ENCODE measurements around the gene DNAJC11.

DNA sequence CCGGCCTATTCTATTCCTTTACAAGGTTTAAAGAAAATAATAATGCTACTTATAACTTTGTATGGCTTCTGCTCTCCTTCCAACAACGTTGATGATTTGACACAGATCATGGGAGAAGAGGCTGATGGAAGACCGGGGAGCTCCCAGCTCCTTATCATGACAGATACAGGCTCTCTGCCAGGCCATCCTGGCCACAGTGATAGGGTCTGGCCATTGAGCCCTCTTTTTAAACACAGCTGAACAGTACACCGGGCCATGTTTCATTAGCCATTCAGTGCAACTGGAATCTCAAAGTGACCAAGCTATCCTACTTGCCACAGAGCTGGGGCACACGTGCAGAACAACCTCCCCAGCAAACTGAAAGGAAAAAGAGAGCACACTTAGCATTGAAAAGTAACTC is 34.9 kb downstream of the DNAJC11 start:
- TF ChIP-seq, protein P1, sequence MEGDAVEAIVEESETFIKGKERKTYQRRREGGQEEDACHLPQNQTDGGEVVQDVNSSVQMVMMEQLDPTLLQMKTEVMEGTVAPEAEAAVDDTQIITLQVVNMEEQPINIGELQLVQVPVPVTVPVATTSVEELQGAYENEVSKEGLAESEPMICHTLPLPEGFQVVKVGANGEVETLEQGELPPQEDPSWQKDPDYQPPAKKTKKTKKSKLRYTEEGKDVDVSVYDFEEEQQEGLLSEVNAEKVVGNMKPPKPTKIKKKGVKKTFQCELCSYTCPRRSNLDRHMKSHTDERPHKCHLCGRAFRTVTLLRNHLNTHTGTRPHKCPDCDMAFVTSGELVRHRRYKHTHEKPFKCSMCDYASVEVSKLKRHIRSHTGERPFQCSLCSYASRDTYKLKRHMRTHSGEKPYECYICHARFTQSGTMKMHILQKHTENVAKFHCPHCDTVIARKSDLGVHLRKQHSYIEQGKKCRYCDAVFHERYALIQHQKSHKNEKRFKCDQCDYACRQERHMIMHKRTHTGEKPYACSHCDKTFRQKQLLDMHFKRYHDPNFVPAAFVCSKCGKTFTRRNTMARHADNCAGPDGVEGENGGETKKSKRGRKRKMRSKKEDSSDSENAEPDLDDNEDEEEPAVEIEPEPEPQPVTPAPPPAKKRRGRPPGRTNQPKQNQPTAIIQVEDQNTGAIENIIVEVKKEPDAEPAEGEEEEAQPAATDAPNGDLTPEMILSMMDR (IDR thresholded peaks at IDR 0.05; ENCODE audit: insufficient read depth, low read length), result no peak
- TF ChIP-seq POLR2AphosphoS5 (IDR thresholded peaks at IDR 0.05; ENCODE audit: low read depth) (no peak), SPI1 (IDR thresholded peaks at IDR 0.05; ENCODE audit: borderline replicate concordance, low read depth) (no peak), GABPA (IDR thresholded peaks at IDR 0.05; ENCODE audit: low read depth) (no peak)
- TF ChIP-seq, protein P2, sequence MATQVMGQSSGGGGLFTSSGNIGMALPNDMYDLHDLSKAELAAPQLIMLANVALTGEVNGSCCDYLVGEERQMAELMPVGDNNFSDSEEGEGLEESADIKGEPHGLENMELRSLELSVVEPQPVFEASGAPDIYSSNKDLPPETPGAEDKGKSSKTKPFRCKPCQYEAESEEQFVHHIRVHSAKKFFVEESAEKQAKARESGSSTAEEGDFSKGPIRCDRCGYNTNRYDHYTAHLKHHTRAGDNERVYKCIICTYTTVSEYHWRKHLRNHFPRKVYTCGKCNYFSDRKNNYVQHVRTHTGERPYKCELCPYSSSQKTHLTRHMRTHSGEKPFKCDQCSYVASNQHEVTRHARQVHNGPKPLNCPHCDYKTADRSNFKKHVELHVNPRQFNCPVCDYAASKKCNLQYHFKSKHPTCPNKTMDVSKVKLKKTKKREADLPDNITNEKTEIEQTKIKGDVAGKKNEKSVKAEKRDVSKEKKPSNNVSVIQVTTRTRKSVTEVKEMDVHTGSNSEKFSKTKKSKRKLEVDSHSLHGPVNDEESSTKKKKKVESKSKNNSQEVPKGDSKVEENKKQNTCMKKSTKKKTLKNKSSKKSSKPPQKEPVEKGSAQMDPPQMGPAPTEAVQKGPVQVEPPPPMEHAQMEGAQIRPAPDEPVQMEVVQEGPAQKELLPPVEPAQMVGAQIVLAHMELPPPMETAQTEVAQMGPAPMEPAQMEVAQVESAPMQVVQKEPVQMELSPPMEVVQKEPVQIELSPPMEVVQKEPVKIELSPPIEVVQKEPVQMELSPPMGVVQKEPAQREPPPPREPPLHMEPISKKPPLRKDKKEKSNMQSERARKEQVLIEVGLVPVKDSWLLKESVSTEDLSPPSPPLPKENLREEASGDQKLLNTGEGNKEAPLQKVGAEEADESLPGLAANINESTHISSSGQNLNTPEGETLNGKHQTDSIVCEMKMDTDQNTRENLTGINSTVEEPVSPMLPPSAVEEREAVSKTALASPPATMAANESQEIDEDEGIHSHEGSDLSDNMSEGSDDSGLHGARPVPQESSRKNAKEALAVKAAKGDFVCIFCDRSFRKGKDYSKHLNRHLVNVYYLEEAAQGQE (IDR thresholded peaks at IDR 0.05; ENCODE audit: insufficient replicate concordance, low read depth), result no peak

Measured in HL-60 (cell line).